PC-3 (cell line): Measurements from ENCODE around the gene KIAA1328. TPM values are rescaled to one million over a fixed set of nuclear protein-coding genes. Genes with fewer than 3 reads are reported as not detected.

Experiments
- ATAC-seq: fragments of 200-7000 bp; cut with Tn5 transposase; 2 replicates; pipeline ENCODE4 v1.9.1; 2020; ENCODE audit warnings: mild to moderate bottlenecking, moderate library complexity
- BruUV-seq: library from RNA; stranded (reverse); fragments of 400-500 nt; replicated peaks from 2 replicates; lab custom pipeline; 2021; lab: Mats Ljungman, UMichigan
- CTCF ChIA-PET: fragments of 300-600 bp; sonication (Branson Sonifier 250); formaldehyde crosslinking; loops from one replicate; lab custom pipeline; 2022; ENCODE audit warnings: antibody characterized with exemption; lab: Charles Lee
- POLR2A ChIA-PET: fragments of 300-600 bp; sonication (Branson Sonifier 250); formaldehyde crosslinking; loops from one replicate; lab custom pipeline; 2022; ENCODE audit warnings: antibody characterized with exemption; ENCODE audit not compliant: unreplicated experiment; lab: Charles Lee
- DNase-seq: peaks from one replicate; pipeline ENCODE4 v3.0.0-alpha.2; 2015
- H2AFZ ChIP-seq: fragments of 300-600 bp; sonication (generic); 2 replicates; pipeline ENCODE4 v1.6.0; 2016; ENCODE audit warnings: antibody characterized with exemption, low read length
- H3F3A ChIP-seq: fragments of 300-600 bp; sonication (generic); one replicate; pipeline ENCODE4 v1.6.0; 2017; ENCODE audit warnings: antibody characterized with exemption, low read length, control low read depth, mild to moderate bottlenecking; ENCODE audit not compliant: unreplicated experiment
- H3K27ac ChIP-seq: fragments of 300-600 bp; sonication (generic); 2 replicates; pipeline ENCODE4 v1.5.1; 2016; ENCODE audit warnings: mild to moderate bottlenecking, low read length
- H3K27me3 ChIP-seq: fragments of 300-600 bp; sonication (generic); 2 replicates; pipeline ENCODE4 v1.6.1; 2016; ENCODE audit warnings: low read length, mixed read lengths
- H3K36me3 ChIP-seq: fragments of 300-600 bp; sonication (generic); 2 replicates; pipeline ENCODE4 v1.6.1; 2016; ENCODE audit warnings: low read depth, mixed run types, low read length, mixed read lengths
- H3K4me1 ChIP-seq: fragments of 300-600 bp; sonication (generic); 2 replicates; pipeline ENCODE4 v1.5.1; 2016; ENCODE audit warnings: low read length; ENCODE audit not compliant: insufficient read depth
- H3K4me2 ChIP-seq: fragments of 300-600 bp; sonication (generic); 2 replicates; pipeline ENCODE4 v1.6.0; 2016; ENCODE audit warnings: low read length
- H3K4me3 ChIP-seq: fragments of 300-600 bp; sonication (generic); 2 replicates; pipeline ENCODE4 v1.5.1; 2016; ENCODE audit warnings: mild to moderate bottlenecking, low read length, mixed read lengths
- H3K79me2 ChIP-seq: fragments of 300-600 bp; sonication (generic); 2 replicates; pipeline ENCODE4 v1.6.1; 2017; ENCODE audit warnings: low read length, mixed read lengths
- H3K9ac ChIP-seq: fragments of 300-600 bp; sonication (generic); 2 replicates; pipeline ENCODE4 v1.6.0; 2016; ENCODE audit warnings: mild to moderate bottlenecking, low read length
- H3K9me2 ChIP-seq: fragments of 300-600 bp; sonication (generic); replicated peaks from 2 replicates; pipeline ENCODE4 v1.6.1; 2016; ENCODE audit warnings: mixed run types, low read length, mixed read lengths
- H3K9me3 ChIP-seq: fragments of 300-600 bp; sonication (generic); 2 replicates; pipeline ENCODE4 v1.6.1; 2016; ENCODE audit warnings: low read length, mixed read lengths
- H4K20me1 ChIP-seq: fragments of 300-600 bp; sonication (generic); 2 replicates; pipeline ENCODE4 v1.6.1; 2016; ENCODE audit warnings: low read length, mixed read lengths
- CTCF ChIP-seq: fragments of 300-600 bp; sonication (generic); conservative IDR thresholded peaks from 2 replicates; pipeline ENCODE4 v1.5.1; 2017; ENCODE audit warnings: antibody characterized with exemption, low read depth, mild to moderate bottlenecking, low read length
- EZH2 ChIP-seq: fragments of 300-600 bp; sonication (generic); IDR thresholded peaks from one replicate; pipeline ENCODE4 v1.6.1; 2017; ENCODE audit warnings: antibody characterized with exemption, mild to moderate bottlenecking, low read length; ENCODE audit not compliant: unreplicated experiment
- EZH2phosphoT487 ChIP-seq: fragments of 300-600 bp; sonication (generic); IDR thresholded peaks from 2 replicates; pipeline ENCODE4 v1.6.1; 2018; ENCODE audit warnings: mild to moderate bottlenecking, antibody characterized with exemption, low read length, borderline replicate concordance
- intact Hi-C: fragments of 100-400 bp; cut with micrococcal nuclease; formaldehyde crosslinking; loops from 2 replicates; pipeline ENCODE4 v1.9.0; 2023
- total RNA-seq: library from RNA; depleted of rRNA; stranded (reverse); fragments of >200 nt; gene quantifications from 2 replicates; pipeline ENCODE4 v1.2.3, GENCODE V29; 2014

Gene KIAA1328
- total RNA-seq, 1 experiment from 2014 or later: 4.4 TPM

GRCh38 chr18:36893227-36893626, 64.3 kb downstream of the KIAA1328 start:
- POLR2A ChIA-PET: no interaction called here

GRCh38 chr18:36895606-36896005, 66.7 kb downstream of the KIAA1328 start:
- Histone ChIP-seq H3K9ac (no peak overlapping the region), H3K36me3 (no peaks in the 10 kb centered on the region), H4K20me1 (no peaks in the 10 kb centered on the region), H3K9me3 (no peaks in the 10 kb centered on the region), H3K27ac (no peak overlapping the region), H3K4me2 (no peak overlapping the region), H3K79me2 (no peaks in the 10 kb centered on the region), H3K27me3 (no peaks in the 10 kb centered on the region), H3K9me2 (no peaks in the 10 kb centered on the region), H3K4me3 (no peak overlapping the region), H3F3A (no peaks in the 10 kb centered on the region), H3K4me1 (no peaks in the 10 kb centered on the region), H2AFZ (no peak overlapping the region)
- ChIA-PET POLR2A (no interaction called here), CTCF (no interaction called here)
- intact Hi-C loops: no loop called here
- no peak for TF ChIP-seq EZH2
- TF ChIP-seq CTCF: no peak
- no peak for TF ChIP-seq EZH2phosphoT487
- BruUV-seq: no TSS peak
- DNase-seq (no peak), ATAC-seq (no peak)

More at GRCh38 chr18:36893227-36893626, 64.3 kb downstream of the KIAA1328 start:
- Histone ChIP-seq H2AFZ (no peak overlapping the region), H3K4me3 (no peak overlapping the region), H3K27me3 (no peaks in the 10 kb centered on the region), H3K27ac (no peak overlapping the region), H3K4me1 (no peaks in the 10 kb centered on the region), H3K9ac (no peak overlapping the region), H3F3A (no peaks in the 10 kb centered on the region), H3K36me3 (no peaks in the 10 kb centered on the region), H4K20me1 (no peaks in the 10 kb centered on the region), H3K79me2 (no peaks in the 10 kb centered on the region), H3K9me2 (no peaks in the 10 kb centered on the region), H3K4me2 (no peak overlapping the region), H3K9me3 (no peaks in the 10 kb centered on the region)
- no TSS peak for BruUV-seq
- no peak for ATAC-seq
- TF ChIP-seq EZH2 (no peak), EZH2phosphoT487 (no peak), CTCF (no peak)
- CTCF ChIA-PET: no interaction called here
- intact Hi-C loops: no loop called here
- DNase-seq: no peak

- Histone ChIP-seq H3K79me2 (no peaks in the 10 kb centered on the region), H3K9ac (no peak overlapping the region), H4K20me1 (no peaks in the 10 kb centered on the region), H2AFZ (no peak overlapping the region), H3K27ac (no peak overlapping the region), H3K9me2 (no peaks in the 10 kb centered on the region), H3K36me3 (no peaks in the 10 kb centered on the region), H3K4me2 (no peak overlapping the region), H3K9me3 (no peaks in the 10 kb centered on the region), H3K4me1 (peaks cover 15% of the 10 kb centered on the region), H3F3A (no peaks in the 10 kb centered on the region), H3K4me3 (no peak overlapping the region), H3K27me3 (no peaks in the 10 kb centered on the region)
- intact Hi-C loops: no loop called here
- DNase-seq (no peak), ATAC-seq (no peak)
- ChIA-PET CTCF (no interaction called here), POLR2A (no interaction called here)
- no peak for TF ChIP-seq CTCF
- TF ChIP-seq EZH2phosphoT487: no peak
- no peak for TF ChIP-seq EZH2
- no TSS peak for BruUV-seq
Measured at GRCh38 chr18:36897253-36897652, 68.3 kb downstream of the KIAA1328 start.
